GM12878 (cell line): ENCODE data around the gene C2orf66. TPM values are rescaled to one million over a fixed set of nuclear protein-coding genes. Genes with fewer than 3 reads are reported as not detected.

Source experiments
- ATAC-seq: fragments of 200-7000 bp; cut with Tn5 transposase; 3 replicates; pipeline ENCODE4 v1.9.1; 2020; ENCODE audit warnings: mild to moderate bottlenecking, moderate library complexity
- BruUV-seq: library from RNA; stranded (reverse); fragments of 400-500 nt; replicated peaks from 2 replicates; lab custom pipeline; 2021; lab: Mats Ljungman, UMichigan
- CTCF ChIA-PET: fragments of 300-600 bp; sonication (Branson Sonifier 250); formaldehyde crosslinking; extraction: SDS; loops from one replicate; lab custom pipeline; 2021; ENCODE audit warnings: inconsistent platforms; lab: Yijun Ruan, JAX
- POLR2A ChIA-PET: fragments of 350-600 bp; formaldehyde crosslinking; extraction: SDS; loops from one replicate; lab custom pipeline; 2021; ENCODE audit warnings: inconsistent platforms; lab: Charles Lee
- RAD21 ChIA-PET: fragments of 300-600 bp; sonication (Branson Sonifier 250); formaldehyde crosslinking; loops from one replicate; lab custom pipeline; 2023; ENCODE audit warnings: antibody characterized with exemption; ENCODE audit not compliant: unreplicated experiment; lab: Charles Lee
- SMC1A ChIA-PET: fragments of 300-600 bp; sonication (Branson Sonifier 250); formaldehyde crosslinking; loops from one replicate; lab custom pipeline; 2023; ENCODE audit not compliant: unreplicated experiment, uncharacterized antibody; lab: Charles Lee
- DNase-seq: peaks from one replicate; pipeline ENCODE4 v3.0.0-alpha.2; 2011; ENCODE audit warnings: low read depth, low spot score
- FAIRE-seq: peaks from 3 replicates; lab custom pipeline; 2011; peaks lifted over from hg19 to GRCh38; lab: Jason Lieb, UNC
- H2AFZ ChIP-seq: 2 replicates; pipeline ENCODE4 v1.6.0; 2011; ENCODE audit warnings: low read depth, low read length, control low read depth; ENCODE audit not compliant: control insufficient read depth
- H3K27ac ChIP-seq: 2 replicates; pipeline ENCODE4 v1.5.1; 2011; ENCODE audit warnings: control low read depth; ENCODE audit not compliant: control insufficient read depth, insufficient read depth
- H3K27me3 ChIP-seq, 2 experiments: replicated peaks in 1 of 2; 2 replicates each; pipeline versions ENCODE4 v1.6.0 to v1.6.1; 2011; ENCODE audit warnings: low read length in 1 of 2; ENCODE audit not compliant: control insufficient read depth in 2 of 2, insufficient read depth in 2 of 2
- H3K36me3 ChIP-seq, 2 experiments: 2 replicates each; pipeline ENCODE4 v1.5.1; 2011; ENCODE audit warnings: low read length in 1 of 2; ENCODE audit not compliant: control insufficient read depth in 2 of 2, insufficient read depth in 2 of 2
- H3K4me1 ChIP-seq: 2 replicates; pipeline ENCODE4 v1.6.1; 2011; ENCODE audit warnings: mild to moderate bottlenecking, low read length, moderate library complexity, mixed read lengths; ENCODE audit not compliant: control insufficient read depth, insufficient read depth
- H3K4me2 ChIP-seq: 2 replicates; pipeline ENCODE4 v1.6.0; 2011; ENCODE audit warnings: control low read depth; ENCODE audit not compliant: control insufficient read depth, insufficient read depth
- H3K4me3 ChIP-seq: fragments of 200-600 bp; sonication (generic); 2 replicates; pipeline ENCODE4 v1.5.1; 2016
- H3K79me2 ChIP-seq: 2 replicates; pipeline ENCODE4 v1.6.0; 2011; ENCODE audit warnings: low read length; ENCODE audit not compliant: control insufficient read depth, insufficient read depth
- H3K9ac ChIP-seq: 2 replicates; pipeline ENCODE4 v1.8.0; 2011; ENCODE audit warnings: low read length, control low read depth, mixed read lengths; ENCODE audit not compliant: control insufficient read depth, insufficient read depth
- H3K9me3 ChIP-seq: replicated peaks from 3 replicates; pipeline ENCODE4 v1.5.1; 2011; ENCODE audit warnings: mild to moderate bottlenecking, low read length; ENCODE audit not compliant: control insufficient read depth, insufficient read depth
- H4K20me1 ChIP-seq: 2 replicates; pipeline ENCODE4 v1.6.0; 2011; ENCODE audit not compliant: control insufficient read depth, insufficient read depth
- BCL11A ChIP-seq: IDR thresholded peaks from 2 replicates; pipeline ENCODE4 v1.6.1; 2011; ENCODE audit warnings: low read depth, low read length
- DPF2 ChIP-seq: fragments of 450-650 bp; IDR thresholded peaks from 2 replicates; pipeline ENCODE4 v1.6.1; 2017; ENCODE audit warnings: mild to moderate bottlenecking
- ETV6 ChIP-seq, 2 experiments: fragments of 450-650 bp in 1 of 2; IDR thresholded peaks in 1 of 2; conservative IDR thresholded peaks in 1 of 2; 2 replicates each; pipeline ENCODE4 v1.6.1; 2014; ENCODE audit warnings: antibody characterized with exemption in 1 of 2, borderline replicate concordance in 1 of 2, low read depth in 1 of 2, mild to moderate bottlenecking in 1 of 2, moderate library complexity in 1 of 2
- HCFC1 ChIP-seq: fragments of 150-350 bp; IDR thresholded peaks from 2 replicates; pipeline ENCODE4 v1.6.1; 2014; ENCODE audit warnings: low read length
- JUNB ChIP-seq: IDR thresholded peaks from 2 replicates; pipeline ENCODE4 v1.6.1; 2016; ENCODE audit warnings: antibody characterized with exemption, mild to moderate bottlenecking
- KDM1A ChIP-seq: fragments of 200-600 bp; sonication (generic); IDR thresholded peaks from 2 replicates; pipeline ENCODE4 v1.6.1; 2016; ENCODE audit warnings: borderline replicate concordance
- MAX ChIP-seq: IDR thresholded peaks from 2 replicates; pipeline ENCODE4 v1.6.1; 2012; ENCODE audit warnings: low read depth, low read length, improper control_type of control experiment
- MTA2 ChIP-seq: fragments of 450-650 bp; IDR thresholded peaks from 2 replicates; pipeline ENCODE4 v1.6.1; 2016; ENCODE audit warnings: low read depth, mild to moderate bottlenecking, moderate library complexity
- NR2C1 ChIP-seq: fragments of 450-650 bp; IDR thresholded peaks from 2 replicates; pipeline ENCODE4 v1.6.1; 2017; ENCODE audit warnings: antibody characterized with exemption, mild to moderate bottlenecking, moderate library complexity
- NR2F1 ChIP-seq: fragments of 450-650 bp; conservative IDR thresholded peaks from 2 replicates; pipeline ENCODE4 v1.6.1; 2017; ENCODE audit warnings: mild to moderate bottlenecking
- SMAD5 ChIP-seq: IDR thresholded peaks from 2 replicates; pipeline ENCODE4 v1.6.1; 2016; ENCODE audit warnings: antibody characterized with exemption, low read depth
- SUZ12 ChIP-seq: fragments of 200-600 bp; sonication (generic); IDR thresholded peaks from one replicate; pipeline ENCODE4 v1.6.1; 2018; ENCODE audit warnings: antibody characterized with exemption, mild to moderate bottlenecking; ENCODE audit not compliant: unreplicated experiment
- YBX1 ChIP-seq: fragments of 450-650 bp; IDR thresholded peaks from 2 replicates; pipeline ENCODE4 v1.6.1; 2016; ENCODE audit warnings: antibody characterized with exemption
- ZBTB40 ChIP-seq: fragments of 450-650 bp; IDR thresholded peaks from 2 replicates; pipeline ENCODE4 v1.6.1; 2016; ENCODE audit warnings: mild to moderate bottlenecking, moderate library complexity, borderline replicate concordance
- ZNF24 ChIP-seq: fragments of 450-650 bp; IDR thresholded peaks from 2 replicates; pipeline ENCODE4 v1.6.1; 2017; ENCODE audit warnings: antibody characterized with exemption, mild to moderate bottlenecking
- ZSCAN29 ChIP-seq: fragments of 450-650 bp; IDR thresholded peaks from 2 replicates; pipeline ENCODE4 v1.6.1; 2017; ENCODE audit warnings: mild to moderate bottlenecking, moderate library complexity
- WGBS: methylation state at CpG from one replicate; pipeline ENCODE4 v1.1.6; 2016; ENCODE audit warnings: low lambda C conversion rate; ENCODE audit not compliant: insufficient replicate concordance, insufficient coverage; ENCODE audit errors: missing lambda C conversion rate; 5-methylcytosine and 5-hydroxymethylcytosine counted together
- in situ Hi-C: fragments of 300-500 bp; cut with MboI; formaldehyde crosslinking; loops from 9 replicates; pipeline ENCODE4 v1.14.3; 2018; ENCODE audit warnings: mixed read lengths
- intact Hi-C: fragments of 100-400 bp; cut with micrococcal nuclease; formaldehyde crosslinking; loops from one replicate; pipeline ENCODE4 v1.14.2; 2022; ENCODE audit not compliant: unreplicated experiment
- polyA plus RNA-seq, 11 experiments: library from polyadenylated mRNA; depleted of rRNA in 4 of 11; unstranded in 6 of 11; stranded (reverse) in 5 of 11; fragments of >200 nt; fragmentation: Nextera tagmentation in 4 of 11; fragmentation: Illumina TruSeq in 1 of 11; extraction: Ambion mirVana in 4 of 11; extraction: Trizol in 1 of 11; gene quantifications; 1 replicate in 1 of 11; 2 replicates in 10 of 11; pipeline versions ENCODE4 v1.2.1 to v1.2.3, GENCODE V29; 2011 to 2016; ENCODE audit warnings: inconsistent platforms in 2 of 11, missing spikeins in 2 of 11, low read depth in 1 of 11
- total RNA-seq, 4 experiments: library from RNA; depleted of rRNA in 3 of 4; stranded (reverse); fragments of >200 nt in 3 of 4; fragmentation: Illumina TruSeq in 1 of 4; extraction: Trizol in 1 of 4; gene quantifications; 2 replicates each; pipeline versions ENCODE4 v1.2.1 to v1.2.3, GENCODE V29; 2013 to 2021

The C2orf66 gene
- total and polyA plus RNA-seq, 10 of the 15 experiments (the other 5 are each of a cell fraction or from before 2014, with no cell fraction given) = 0.04 to 0.10 (median 0.07) TPM; not detected in 7

GRCh38 chr2:196854629-196855028, 45.5 kb upstream of the C2orf66 start:
- WGBS = 29% methylated on average over 1 of the region's 1 CpG
- no peak for FAIRE-seq
- H3K9me3 ChIP-seq = no peaks in the 10 kb centered on the region; the same call in 1 of the 3 replicates
- BruUV-seq = no TSS peak
- H3K4me1 ChIP-seq = 0 out of 2 replicates have a peak, but pooled peaks cover 2% of the 10 kb centered on the region
- intact Hi-C loops = no loop called here
- H3K27ac ChIP-seq = no peak overlapping the region
- TF ChIP-seq DPF2 (no peak), SUZ12 (no peak), YBX1 (no peak), ZSCAN29 (no peak), JUNB (no peak), NR2C1 (no peak), ETV6 (conservative IDR thresholded peaks at IDR 0.05 in 1 of 2, IDR thresholded peaks at IDR 0.05 in 1 of 2; ENCODE audit: borderline replicate concordance in 1 of 2, low read depth in 1 of 2) (no peak), HCFC1 (no peak), KDM1A (no peak), MTA2 (no peak), SMAD5 (no peak), ZBTB40 (no peak), ZNF24 (no peak), MAX (no peak), NR2F1 (no peak), BCL11A (no peak)
- TF ChIP-seq, all 136 proteins: peak for 0
- ChIA-PET CTCF (interaction anchor here (0.6 to 0.7 kb wide), 2 partner anchors 16 to 108 kb away, joined by 3 read pairs; no protein-coding TSS in a partner anchor), SMC1A (interaction anchor here (1.6 kb wide), 1 partner anchor 9 kb away, joined by 4 read pairs; no protein-coding TSS in a partner anchor), RAD21 (interaction anchor here (0.7 kb wide), 1 partner anchor 598 kb away, joined by 5 read pairs; no protein-coding TSS in a partner anchor), POLR2A (interaction anchor here (1.9 kb wide), 1 partner anchor 10 kb away, joined by 4 read pairs; no protein-coding TSS in a partner anchor)
- H3K79me2 ChIP-seq = no peaks in the 10 kb centered on the region
- no peak overlapping the region for H3K4me2 ChIP-seq
- no peak overlapping the region for H3K9ac ChIP-seq
- no peaks in the 10 kb centered on the region for H3K27me3 ChIP-seq
- no peaks in the 10 kb centered on the region for H3K36me3 ChIP-seq
- no peak overlapping the region for H3K4me3 ChIP-seq
- ATAC-seq (no peak), DNase-seq (no peak)
- in situ Hi-C loops = no loop called here
- H4K20me1 ChIP-seq = no peaks in the 10 kb centered on the region
- no peak overlapping the region for H2AFZ ChIP-seq
